ENCODE measurements around the gene C10orf143.

DNA sequence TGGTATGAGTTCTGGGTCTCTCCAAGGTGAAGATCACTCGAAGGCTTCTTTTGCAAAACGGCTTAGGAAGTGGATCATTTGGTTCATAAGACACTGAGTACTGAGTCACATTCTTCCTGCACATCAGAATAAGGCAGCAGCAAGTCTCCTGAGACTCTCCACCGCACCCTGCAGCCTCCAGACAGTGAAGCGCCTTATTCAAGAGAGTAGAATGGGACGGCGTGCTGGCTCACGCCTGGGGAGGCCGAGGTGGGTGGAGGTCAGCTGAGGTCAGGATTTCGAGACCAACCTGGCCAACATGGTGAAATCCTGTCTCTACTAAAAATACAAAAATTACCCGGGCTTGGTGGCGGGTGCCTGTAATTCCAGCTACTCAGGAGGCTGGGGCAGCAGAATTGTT, 70.3 kb downstream of the C10orf143 start:
- TF ChIP-seq, protein P1, sequence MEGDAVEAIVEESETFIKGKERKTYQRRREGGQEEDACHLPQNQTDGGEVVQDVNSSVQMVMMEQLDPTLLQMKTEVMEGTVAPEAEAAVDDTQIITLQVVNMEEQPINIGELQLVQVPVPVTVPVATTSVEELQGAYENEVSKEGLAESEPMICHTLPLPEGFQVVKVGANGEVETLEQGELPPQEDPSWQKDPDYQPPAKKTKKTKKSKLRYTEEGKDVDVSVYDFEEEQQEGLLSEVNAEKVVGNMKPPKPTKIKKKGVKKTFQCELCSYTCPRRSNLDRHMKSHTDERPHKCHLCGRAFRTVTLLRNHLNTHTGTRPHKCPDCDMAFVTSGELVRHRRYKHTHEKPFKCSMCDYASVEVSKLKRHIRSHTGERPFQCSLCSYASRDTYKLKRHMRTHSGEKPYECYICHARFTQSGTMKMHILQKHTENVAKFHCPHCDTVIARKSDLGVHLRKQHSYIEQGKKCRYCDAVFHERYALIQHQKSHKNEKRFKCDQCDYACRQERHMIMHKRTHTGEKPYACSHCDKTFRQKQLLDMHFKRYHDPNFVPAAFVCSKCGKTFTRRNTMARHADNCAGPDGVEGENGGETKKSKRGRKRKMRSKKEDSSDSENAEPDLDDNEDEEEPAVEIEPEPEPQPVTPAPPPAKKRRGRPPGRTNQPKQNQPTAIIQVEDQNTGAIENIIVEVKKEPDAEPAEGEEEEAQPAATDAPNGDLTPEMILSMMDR (IDR thresholded peaks at IDR 0.05), result no peak
- no peak for TF ChIP-seq POLR2A (IDR thresholded peaks at IDR 0.05)
- no peak for TF ChIP-seq POLR2AphosphoS5 (IDR thresholded peaks at IDR 0.05)
